Esophagus mucosa (tissue), 1 donor: ENCODE measurements around the gene CYB561D1. TPM values are rescaled to one million over a fixed set of nuclear protein-coding genes. Genes with fewer than 3 reads are reported as not detected.
"Not testable (repeated sequence)": the region's sequence is repeated elsewhere in the genome, so short reads cannot be mapped to it uniquely, and the experiment has no call there.

Source experiments
- ATAC-seq: fragments of 200-7000 bp; cut with Tn5 transposase; one replicate; pipeline ENCODE4 v1.9.1; 2020
- total RNA-seq: library from RNA; stranded (reverse); gene quantifications from one replicate; pipeline ENCODE4 v1.2.4, GENCODE V29; 2023
- donor health status: DM: yes; HTN: yes; CAD: no.

Gene CYB561D1
- 7.2 TPM for total RNA-seq

GRCh38 chr1:109493805-109494539, at the start of gene CYB561D1:
Gene CYB561D1, plus strand, starts transcription at chr1:109494094. Its CDS starts 46 bp downstream, at chr1:109494140.
- ATAC-seq: peak; percentile 89

- no peak for ATAC-seq
Observed at GRCh38 chr1:109444346-109444745, 49.5 kb upstream of the CYB561D1 start.

- not testable (repeated sequence) for ATAC-seq
Observed at GRCh38 chr1:109445949-109446695, 47.8 kb upstream of the CYB561D1 start.

GRCh38 chr1:109447524-109447923, 46.4 kb upstream of the CYB561D1 start:
- ATAC-seq: no peak

- no peak for ATAC-seq
Observed at GRCh38 chr1:109454497-109455133, 39.3 kb upstream of the CYB561D1 start.

GRCh38 chr1:109457819-109458218, 36.1 kb upstream of the CYB561D1 start:
- no peak for ATAC-seq

GRCh38 chr1:109466125-109466451, 27.8 kb upstream of the CYB561D1 start:
- peak; percentile 25 for ATAC-seq

- ATAC-seq: peak; percentile 15
Observed at GRCh38 chr1:109466452-109467300, 27.2 kb upstream of the CYB561D1 start, which contains the start of gene SYPL2. Gene SYPL2, plus strand, starts transcription at chr1:109466546. Its CDS starts 298 bp downstream, at chr1:109466844.

GRCh38 chr1:109467301-109467777, 26.6 kb upstream of the CYB561D1 start:
- ATAC-seq: no peak

- no peak for ATAC-seq
Observed at GRCh38 chr1:109468061-109468460, 25.8 kb upstream of the CYB561D1 start.

- no peak for ATAC-seq
Observed at GRCh38 chr1:109468903-109469302, 25.0 kb upstream of the CYB561D1 start.

- ATAC-seq: no peak
Observed at GRCh38 chr1:109470245-109470644, 23.6 kb upstream of the CYB561D1 start.

GRCh38 chr1:109472779-109473178, 21.1 kb upstream of the CYB561D1 start:
- no peak for ATAC-seq

- ATAC-seq: not testable (repeated sequence)
Observed at GRCh38 chr1:109473284-109474057, 20.4 kb upstream of the CYB561D1 start.

GRCh38 chr1:109474697-109475096, 19.2 kb upstream of the CYB561D1 start:
- no peak for ATAC-seq

GRCh38 chr1:109475261-109475660, 18.6 kb upstream of the CYB561D1 start:
- ATAC-seq: no peak

- no peak for ATAC-seq
Observed at GRCh38 chr1:109476825-109477224, 17.1 kb upstream of the CYB561D1 start.

- ATAC-seq: no peak
Observed at GRCh38 chr1:109477821-109478220, 16.1 kb upstream of the CYB561D1 start.

GRCh38 chr1:109478806-109479205, 15.1 kb upstream of the CYB561D1 start:
- ATAC-seq: peak; percentile 61

- no peak for ATAC-seq
Observed at GRCh38 chr1:109479311-109479710, 14.6 kb upstream of the CYB561D1 start.

- no peak for ATAC-seq
Observed at GRCh38 chr1:109479901-109480300, 14.0 kb upstream of the CYB561D1 start.

GRCh38 chr1:109481646-109482045, 12.2 kb upstream of the CYB561D1 start:
- ATAC-seq: no peak
